Gastrocnemius medialis (tissue), 4 donors: ENCODE results near the gene PAQR8.

Experiments used
- CTCF ChIP-seq, 5 experiments: fragments of 450-650 bp in 3 of 5; fragments of 200-600 bp in 2 of 5; sonication (generic) in 2 of 5; IDR thresholded peaks in 4 of 5; conservative IDR thresholded peaks in 1 of 5; 1 replicate in 4 of 5; 2 replicates in 1 of 5; pipeline ENCODE4 v1.5.1; 2016 to 2019; ENCODE audit warnings: antibody characterized with exemption in 5 of 5, mild to moderate bottlenecking in 3 of 5, moderate library complexity in 3 of 5
- POLR2A ChIP-seq, 2 donors: fragments of 450-650 bp; IDR thresholded peaks; one replicate each; pipeline ENCODE4 v1.6.1; 2017; ENCODE audit warnings: antibody characterized with exemption in 2 of 2, mild to moderate bottlenecking in 2 of 2, moderate library complexity in 2 of 2

GRCh38 chr6:52410979-52411378, 49.0 kb downstream of the PAQR8 start:
- no peak for TF ChIP-seq CTCF (IDR thresholded peaks at IDR 0.05 in 4 of 5, conservative IDR thresholded peaks at IDR 0.05 in 1 of 5)
- TF ChIP-seq POLR2A (IDR thresholded peaks at IDR 0.05): no peak
